HepG2 (cell line): Measurements from ENCODE around the gene ALG5.

Experiments used
- BCL3 ChIP-seq: sonication (generic); formaldehyde crosslinking; IDR thresholded peaks from 2 replicates; pipeline ENCODE4 v1.5.1; 2020; ENCODE audit warnings: mild to moderate bottlenecking, missing genetic modification reagents, moderate library complexity
- PREB ChIP-seq: sonication (generic); formaldehyde crosslinking; IDR thresholded peaks from 2 replicates; pipeline ENCODE4 v1.4.0; 2020; ENCODE audit warnings: missing genetic modification reagents
- SIN3A ChIP-seq: IDR thresholded peaks from 2 replicates; pipeline ENCODE4 v1.6.1; 2011; ENCODE audit warnings: low read depth, mild to moderate bottlenecking, control low read depth, low read length, borderline replicate concordance
- TAF1 ChIP-seq: sonication (generic); formaldehyde crosslinking; IDR thresholded peaks from 2 replicates; pipeline ENCODE4 v1.4.0; 2020; ENCODE audit warnings: missing genetic modification reagents
- ZC3H13 ChIP-seq: sonication (generic); formaldehyde crosslinking; IDR thresholded peaks from 2 replicates; pipeline ENCODE4 v1.8.1; 2023; ENCODE audit warnings: mild to moderate bottlenecking, missing genetic modification reagents, moderate library complexity
- TF ChIP-seq, protein P1 (sequence below): sonication (generic); formaldehyde crosslinking; IDR thresholded peaks from 2 replicates; pipeline ENCODE4 v1.4.0; 2020; ENCODE audit warnings: low read depth, mild to moderate bottlenecking, missing genetic modification reagents

GRCh38 chr13:37023871-37024270 lies 24.7 kb upstream of the ALG5 start:
- no peak for TF ChIP-seq SIN3A
- TF ChIP-seq, protein P1, sequence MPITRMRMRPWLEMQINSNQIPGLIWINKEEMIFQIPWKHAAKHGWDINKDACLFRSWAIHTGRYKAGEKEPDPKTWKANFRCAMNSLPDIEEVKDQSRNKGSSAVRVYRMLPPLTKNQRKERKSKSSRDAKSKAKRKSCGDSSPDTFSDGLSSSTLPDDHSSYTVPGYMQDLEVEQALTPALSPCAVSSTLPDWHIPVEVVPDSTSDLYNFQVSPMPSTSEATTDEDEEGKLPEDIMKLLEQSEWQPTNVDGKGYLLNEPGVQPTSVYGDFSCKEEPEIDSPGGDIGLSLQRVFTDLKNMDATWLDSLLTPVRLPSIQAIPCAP (CRISPR knock-in tag) = no peak
- no peak for TF ChIP-seq TAF1
- TF ChIP-seq BCL3 = no peak
- TF ChIP-seq ZC3H13 = no peak
- TF ChIP-seq PREB = no peak
